Endothelial cell of umbilical vein (primary cell): ENCODE data around the gene TCEA2. TPM values are rescaled to one million over a fixed set of nuclear protein-coding genes. Genes with fewer than 3 reads are reported as not detected.

ENCODE experiments used
- BruUV-seq: library from RNA; stranded (reverse); fragments of 400-500 nt; replicated peaks from 2 replicates; lab custom pipeline; 2021; lab: Mats Ljungman, UMichigan
- CTCF ChIA-PET: fragments of 300-600, 350-600 bp; sonication (Branson Sonifier 250); formaldehyde crosslinking; loops from one replicate; lab custom pipeline; 2021; ENCODE audit warnings: antibody characterized with exemption, inconsistent platforms; lab: Charles Lee
- POLR2A ChIA-PET: fragments of 300-600, 350-600 bp; sonication (Branson Sonifier 250); formaldehyde crosslinking; loops from one replicate; lab custom pipeline; 2021; ENCODE audit warnings: antibody characterized with exemption, inconsistent platforms; lab: Charles Lee
- DNase-seq: peaks from one replicate; pipeline ENCODE4 v3.0.0-alpha.2; 2011; ENCODE audit warnings: low read depth, low spot score
- FAIRE-seq: peaks from 2 replicates; lab custom pipeline; 2011; peaks lifted over from hg19 to GRCh38; lab: Jason Lieb, UNC
- H2AFZ ChIP-seq: 2 replicates; pipeline ENCODE4 v1.6.0; 2012; ENCODE audit warnings: low read depth, low read length, control low read depth, inconsistent platforms
- H3K27ac ChIP-seq: 2 replicates; pipeline ENCODE4 v1.5.1; 2011; ENCODE audit warnings: low read depth, mild to moderate bottlenecking, control low read depth, low read length, moderate library complexity; ENCODE audit not compliant: insufficient read depth
- H3K27me3 ChIP-seq, 2 experiments: 2 replicates each; pipeline versions ENCODE4 v1.6.0 to v1.6.1; 2011; ENCODE audit warnings: low read length in 2 of 2, mixed read lengths in 1 of 2; ENCODE audit not compliant: control insufficient read depth in 2 of 2, insufficient read depth in 2 of 2
- H3K36me3 ChIP-seq, 2 experiments: 2 replicates in 1 of 2; 3 replicates in 1 of 2; pipeline ENCODE4 v1.5.1; 2011; ENCODE audit warnings: low read length in 2 of 2, mild to moderate bottlenecking in 1 of 2, moderate library complexity in 1 of 2; ENCODE audit not compliant: control insufficient read depth in 2 of 2, insufficient read depth in 2 of 2; ENCODE audit errors: extremely low read depth in 1 of 2
- H3K4me1 ChIP-seq: 3 replicates; pipeline ENCODE4 v1.5.1; 2011; ENCODE audit warnings: mild to moderate bottlenecking, low read length; ENCODE audit not compliant: control insufficient read depth, insufficient read depth; ENCODE audit errors: extremely low read depth
- H3K4me2 ChIP-seq: 2 replicates; pipeline ENCODE4 v1.6.1; 2011; ENCODE audit warnings: low read length, control low read depth, mixed read lengths; ENCODE audit not compliant: insufficient read depth
- H3K4me3 ChIP-seq, 3 experiments: fragments of 200-600 bp in 1 of 3; sonication (generic), shearing (Covaris generic) in 1 of 3; replicated peaks in 1 of 3; 2 replicates each; pipeline ENCODE4 v1.5.1; 2011 to 2016; ENCODE audit warnings: control low read depth in 3 of 3, low read length in 3 of 3, mild to moderate bottlenecking in 2 of 3, inconsistent platforms in 1 of 3, low read depth in 1 of 3, moderate library complexity in 1 of 3; ENCODE audit not compliant: insufficient read depth in 1 of 3
- H3K79me2 ChIP-seq: 2 replicates; pipeline ENCODE4 v1.6.0; 2012; ENCODE audit warnings: low read length, inconsistent platforms; ENCODE audit not compliant: control insufficient read depth, insufficient read depth
- H3K9ac ChIP-seq: replicated peaks from 2 replicates; pipeline ENCODE3; 2011; ENCODE audit warnings: low read length, control low read depth; ENCODE audit not compliant: insufficient read depth; ENCODE audit errors: extremely low read depth
- H3K9me1 ChIP-seq: replicated peaks from 3 replicates; pipeline ENCODE4 v1.6.0; 2011; ENCODE audit warnings: mild to moderate bottlenecking, low read length; ENCODE audit not compliant: control insufficient read depth, insufficient read depth; ENCODE audit errors: extremely low read depth
- H3K9me3 ChIP-seq: replicated peaks from 2 replicates; pipeline ENCODE4 v1.5.1; 2012; ENCODE audit warnings: low read length, inconsistent platforms; ENCODE audit not compliant: control insufficient read depth, insufficient read depth
- H4K20me1 ChIP-seq: replicated peaks from 2 replicates; pipeline ENCODE3; 2011; ENCODE audit warnings: mild to moderate bottlenecking, low read length; ENCODE audit not compliant: control insufficient read depth, insufficient read depth; ENCODE audit errors: extremely low read depth
- EZH2 ChIP-seq: IDR thresholded peaks from 2 replicates; pipeline ENCODE4 v1.6.1; 2012; ENCODE audit warnings: borderline replicate concordance, low read depth, mild to moderate bottlenecking, moderate library complexity, low read length, inconsistent platforms; ENCODE audit not compliant: severe bottlenecking
- FOS ChIP-seq: IDR thresholded peaks from 2 replicates; pipeline ENCODE4 v1.6.1; 2011; ENCODE audit warnings: mild to moderate bottlenecking, low read length, moderate library complexity, borderline replicate concordance; ENCODE audit not compliant: insufficient read depth
- GATA2 ChIP-seq: IDR thresholded peaks from 2 replicates; pipeline ENCODE4 v1.7.0; 2011; ENCODE audit warnings: low read depth, mild to moderate bottlenecking, moderate library complexity, mixed read lengths, low read length; ENCODE audit not compliant: insufficient read length, insufficient read depth
- JUN ChIP-seq: IDR thresholded peaks from 2 replicates; pipeline ENCODE4 v1.6.1; 2011; ENCODE audit warnings: borderline replicate concordance, low read depth; ENCODE audit not compliant: insufficient read length, insufficient read depth
- MYC ChIP-seq: IDR thresholded peaks from one replicate; pipeline ENCODE4 v1.6.1; 2011; ENCODE audit warnings: mild to moderate bottlenecking, low read depth, low read length
- POLR2A ChIP-seq: IDR thresholded peaks from 2 replicates; pipeline ENCODE4 v1.6.1; 2012; ENCODE audit warnings: low read depth, mild to moderate bottlenecking, control low read depth, low read length
- POLR2AphosphoS5 ChIP-seq: IDR thresholded peaks from 2 replicates; pipeline ENCODE4 v1.6.1; 2012; ENCODE audit warnings: low read depth, mild to moderate bottlenecking, control low read depth, low read length, moderate library complexity; ENCODE audit not compliant: insufficient read depth
- dilution Hi-C: fragments of 300-500 bp; cut with MboI; formaldehyde crosslinking; loops from one replicate; pipeline ENCODE4 v1.15.0; 2019; ENCODE audit warnings: low sequenced_read_pairs; ENCODE audit not compliant: extremely low pct_ligation_motif_present
- intact Hi-C: fragments of 100-400 bp; cut with micrococcal nuclease; formaldehyde crosslinking; loops from one replicate; pipeline ENCODE4 v1.10.0; 2022
- polyA plus RNA-seq, 4 experiments: library from polyadenylated mRNA; depleted of rRNA in 3 of 4; stranded (reverse) in 3 of 4; unstranded in 1 of 4; fragments of >200 nt; gene quantifications; 2 replicates each; pipeline versions ENCODE4 v1.2.1 to v1.2.3, GENCODE V29; 2011 to 2012; ENCODE audit warnings: missing spikeins in 1 of 4
- total RNA-seq: library from RNA; stranded (reverse); gene quantifications from 2 replicates; pipeline ENCODE4 v1.2.3, GENCODE V29; 2021
- TF ChIP-seq, protein P1 (sequence below), 2 donors: IDR thresholded peaks; 1 replicate in 1 of 2; 2 replicates in 1 of 2; pipeline ENCODE4 v1.5.1; 2011; ENCODE audit warnings: low read length in 2 of 2, mild to moderate bottlenecking in 2 of 2, moderate library complexity in 2 of 2, control low read depth in 1 of 2, inconsistent platforms in 1 of 2, low read depth in 1 of 2; ENCODE audit not compliant: insufficient read depth in 1 of 2; ENCODE audit errors: extremely low read depth in 1 of 2
- TF ChIP-seq, protein P2 (sequence below): IDR thresholded peaks from 2 replicates; pipeline ENCODE4 v1.6.1; 2011; ENCODE audit not compliant: insufficient read depth, insufficient read length

TCEA2 gene
- total and polyA plus RNA-seq, 2 donors (not counting 3 experiments of a cell fraction or from before 2014, with no cell fraction given): 53.1 to 65.5 TPM

- dilution Hi-C loops: no loop called here
- CTCF ChIA-PET: no interaction called here
Measured at GRCh38 chr20:64103871-64104666, 41.1 kb downstream of the TCEA2 start.

More at GRCh38 chr20:64103871-64104666, 41.1 kb downstream of the TCEA2 start:
- Histone ChIP-seq H3K27ac (no peak overlapping the region), H2AFZ (no peak overlapping the region), H3K9me3 (no peaks in the 10 kb centered on the region), H4K20me1 (no peaks in the 10 kb centered on the region), H3K36me3 (no peaks in the 10 kb centered on the region), H3K9me1 (no peaks in the 10 kb centered on the region), H3K4me2 (no peak overlapping the region), H3K27me3 (peaks cover 19 to 22% of the 10 kb centered on the region in 2 experiments), H3K79me2 (no peaks in the 10 kb centered on the region), H3K9ac (no peak overlapping the region), H3K4me3 (no peak overlapping the region), H3K4me1 (no peaks in the 10 kb centered on the region)
- TF ChIP-seq GATA2 (no peak), POLR2AphosphoS5 (no peak), POLR2A (no peak), MYC (no peak), JUN (no peak), EZH2 (no peak), FOS (no peak)
- TF ChIP-seq, protein P1, sequence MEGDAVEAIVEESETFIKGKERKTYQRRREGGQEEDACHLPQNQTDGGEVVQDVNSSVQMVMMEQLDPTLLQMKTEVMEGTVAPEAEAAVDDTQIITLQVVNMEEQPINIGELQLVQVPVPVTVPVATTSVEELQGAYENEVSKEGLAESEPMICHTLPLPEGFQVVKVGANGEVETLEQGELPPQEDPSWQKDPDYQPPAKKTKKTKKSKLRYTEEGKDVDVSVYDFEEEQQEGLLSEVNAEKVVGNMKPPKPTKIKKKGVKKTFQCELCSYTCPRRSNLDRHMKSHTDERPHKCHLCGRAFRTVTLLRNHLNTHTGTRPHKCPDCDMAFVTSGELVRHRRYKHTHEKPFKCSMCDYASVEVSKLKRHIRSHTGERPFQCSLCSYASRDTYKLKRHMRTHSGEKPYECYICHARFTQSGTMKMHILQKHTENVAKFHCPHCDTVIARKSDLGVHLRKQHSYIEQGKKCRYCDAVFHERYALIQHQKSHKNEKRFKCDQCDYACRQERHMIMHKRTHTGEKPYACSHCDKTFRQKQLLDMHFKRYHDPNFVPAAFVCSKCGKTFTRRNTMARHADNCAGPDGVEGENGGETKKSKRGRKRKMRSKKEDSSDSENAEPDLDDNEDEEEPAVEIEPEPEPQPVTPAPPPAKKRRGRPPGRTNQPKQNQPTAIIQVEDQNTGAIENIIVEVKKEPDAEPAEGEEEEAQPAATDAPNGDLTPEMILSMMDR (IDR thresholded peaks at IDR 0.05; ENCODE audit: extremely low read depth in 1 of 2, insufficient read depth in 1 of 2, low read depth in 1 of 2, low read length in 2 of 2): no peak
- TF ChIP-seq, protein P2, sequence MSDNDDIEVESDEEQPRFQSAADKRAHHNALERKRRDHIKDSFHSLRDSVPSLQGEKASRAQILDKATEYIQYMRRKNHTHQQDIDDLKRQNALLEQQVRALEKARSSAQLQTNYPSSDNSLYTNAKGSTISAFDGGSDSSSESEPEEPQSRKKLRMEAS: no peak
- FAIRE-seq (no peak), DNase-seq (no peak)
- POLR2A ChIA-PET: no interaction called here
- BruUV-seq: no TSS peak
- intact Hi-C loops: no loop called here
